Adrenal gland (tissue), 5 donors: ENCODE measurements around the gene TTC34.

Experiments used
- CTCF ChIP-seq, 6 experiments: fragments of 450-650 bp in 4 of 6; fragments of 200-600 bp in 2 of 6; sonication (generic) in 1 of 6; IDR thresholded peaks; 1 replicate in 5 of 6; 2 replicates in 1 of 6; pipeline versions ENCODE4 v1.5.1 to v1.8.0; 2016 to 2021; ENCODE audit warnings: antibody characterized with exemption in 6 of 6, mild to moderate bottlenecking in 2 of 6, moderate library complexity in 1 of 6
- POLR2A ChIP-seq, 2 donors: fragments of 450-650 bp; IDR thresholded peaks; one replicate each; pipeline ENCODE4 v1.6.1; 2017; ENCODE audit warnings: antibody characterized with exemption in 2 of 2, mild to moderate bottlenecking in 2 of 2, moderate library complexity in 1 of 2
- donor health status: DM: no; HTN: no; CAD: no.

DNA sequence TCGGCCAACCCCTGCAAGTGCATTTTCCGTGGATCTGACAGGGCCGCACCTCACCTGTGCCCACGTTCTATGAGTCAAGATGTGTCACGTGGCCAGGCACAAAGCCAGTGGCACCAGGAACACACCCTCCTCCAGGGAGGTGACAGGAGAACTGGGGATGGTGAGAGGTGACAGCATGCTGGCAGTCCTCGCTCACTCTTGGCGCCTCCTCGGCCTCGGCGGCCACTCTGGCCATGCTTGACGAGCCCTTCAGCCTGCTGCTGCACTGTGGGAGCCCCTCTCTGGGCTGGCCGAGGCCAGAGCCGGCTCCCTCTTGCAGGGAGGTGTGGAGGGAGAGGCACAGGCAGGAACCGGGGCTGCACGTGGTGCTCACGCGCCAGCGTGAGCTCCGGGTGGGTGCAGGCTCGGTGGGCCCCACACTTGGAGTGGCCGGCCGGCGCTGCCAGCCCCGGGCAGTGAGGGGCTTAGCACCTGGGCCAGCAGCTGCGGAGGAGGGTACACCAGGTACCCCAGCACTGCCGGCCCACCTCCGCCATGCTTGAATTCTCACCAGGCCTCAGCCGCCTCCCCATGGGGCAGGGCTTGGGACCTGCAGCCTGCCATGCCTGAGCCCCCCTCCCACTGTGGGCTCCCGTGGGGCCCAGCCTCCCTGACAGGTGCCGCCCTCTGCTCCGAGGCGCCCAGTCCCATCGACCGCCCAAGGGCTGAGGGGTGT, 11.6 kb upstream of the TTC34 start:
- TF ChIP-seq CTCF (IDR thresholded peaks at IDR 0.05) (no peak), POLR2A (IDR thresholded peaks at IDR 0.05) (no peak)
